ENCODE results near the gene FGF14.

- TF ChIP-seq, protein P1, sequence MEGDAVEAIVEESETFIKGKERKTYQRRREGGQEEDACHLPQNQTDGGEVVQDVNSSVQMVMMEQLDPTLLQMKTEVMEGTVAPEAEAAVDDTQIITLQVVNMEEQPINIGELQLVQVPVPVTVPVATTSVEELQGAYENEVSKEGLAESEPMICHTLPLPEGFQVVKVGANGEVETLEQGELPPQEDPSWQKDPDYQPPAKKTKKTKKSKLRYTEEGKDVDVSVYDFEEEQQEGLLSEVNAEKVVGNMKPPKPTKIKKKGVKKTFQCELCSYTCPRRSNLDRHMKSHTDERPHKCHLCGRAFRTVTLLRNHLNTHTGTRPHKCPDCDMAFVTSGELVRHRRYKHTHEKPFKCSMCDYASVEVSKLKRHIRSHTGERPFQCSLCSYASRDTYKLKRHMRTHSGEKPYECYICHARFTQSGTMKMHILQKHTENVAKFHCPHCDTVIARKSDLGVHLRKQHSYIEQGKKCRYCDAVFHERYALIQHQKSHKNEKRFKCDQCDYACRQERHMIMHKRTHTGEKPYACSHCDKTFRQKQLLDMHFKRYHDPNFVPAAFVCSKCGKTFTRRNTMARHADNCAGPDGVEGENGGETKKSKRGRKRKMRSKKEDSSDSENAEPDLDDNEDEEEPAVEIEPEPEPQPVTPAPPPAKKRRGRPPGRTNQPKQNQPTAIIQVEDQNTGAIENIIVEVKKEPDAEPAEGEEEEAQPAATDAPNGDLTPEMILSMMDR (IDR thresholded peaks at IDR 0.05) = no peak
- no peak for TF ChIP-seq POLR2A (IDR thresholded peaks at IDR 0.05)
Observed at GRCh38 chr13:101945435-101945834, 456.4 kb downstream of the FGF14 start.
